ENCODE data around the gene SLC9A4. TPM values are rescaled to one million over a fixed set of nuclear protein-coding genes. Genes with fewer than 3 reads are reported as not detected.

The SLC9A4 gene
- total RNA-seq, 1 experiment from 2014 or later, result 0.07 TPM

- no peak overlapping the region for H3K9ac ChIP-seq (ENCODE audit: low read length)
- H3K9me3 ChIP-seq (ENCODE audit: control insufficient read depth in 1 of 2, insufficient read depth in 1 of 2, low read depth in 1 of 2, low read length in 2 of 2), result no peaks in the 10 kb centered on the region
- no peak for ATAC-seq
- intact Hi-C loops (cut with micrococcal nuclease), result no loop called here
- no peaks in the 10 kb centered on the region for H3K36me3 ChIP-seq (ENCODE audit: control insufficient read depth in 1 of 2, insufficient read depth in 2 of 2, low read length in 2 of 2)
- no peak overlapping the region for H2AFZ ChIP-seq (ENCODE audit: low read depth, low read length, poor library complexity, severe bottlenecking)
- no peak overlapping the region for H3K27ac ChIP-seq (ENCODE audit: low read depth, low read length)
- no peaks in the 10 kb centered on the region for H3K79me2 ChIP-seq (ENCODE audit: insufficient read depth, low read length)
- RAD21 ChIA-PET (ENCODE audit: low non-redundant PET in 1 of 2, low total read pairs in 2 of 2, uncharacterized antibody in 2 of 2, unreplicated experiment in 2 of 2), result no interaction called here
- no peak overlapping the region for H3K4me3 ChIP-seq (replicated peaks in 1 of 2; ENCODE audit: low read depth in 1 of 2, low read length in 2 of 2)
- 0 out of 2 replicates have a peak, but pooled peaks cover 3% of the 10 kb centered on the region for H3K27me3 ChIP-seq (ENCODE audit: insufficient read depth, low read length)
- no peaks in the 10 kb centered on the region for H3K9me2 ChIP-seq (ENCODE audit: insufficient read depth)
- POLR2A ChIA-PET, result no interaction called here
- no peaks in the 10 kb centered on the region for H3K4me1 ChIP-seq (ENCODE audit: control insufficient read depth in 1 of 2, insufficient read depth in 2 of 2, low read length in 2 of 2)
- no TSS peak for BruUV-seq (replicated peaks)
- CTCF ChIA-PET, result no interaction called here
- TF ChIP-seq REST (IDR thresholded peaks at IDR 0.05; ENCODE audit: low read depth) (no peak), SP1 (IDR thresholded peaks at IDR 0.05; ENCODE audit: low read depth) (no peak), CBX3 (IDR thresholded peaks at IDR 0.05; ENCODE audit: low read depth) (no peak), CTCF (IDR thresholded peaks at IDR 0.05 in 2 of 3, conservative IDR thresholded peaks at IDR 0.05 in 1 of 3; ENCODE audit: borderline replicate concordance in 1 of 3, insufficient read depth in 1 of 3, low read depth in 2 of 3, low read length in 2 of 3) (no peak), SIN3A (IDR thresholded peaks at IDR 0.05; ENCODE audit: low read depth) (no peak), MAX (IDR thresholded peaks at IDR 0.05) (no peak), POLR2A (IDR thresholded peaks at IDR 0.05; ENCODE audit: borderline replicate concordance, extremely low read depth, insufficient read depth, insufficient read length) (no peak), ZFX (IDR thresholded peaks at IDR 0.05) (no peak), POLR2AphosphoS5 (IDR thresholded peaks at IDR 0.05; ENCODE audit: low read depth, low read length) (no peak), EZH2 (IDR thresholded peaks at IDR 0.05) (no peak), ELF1 (IDR thresholded peaks at IDR 0.05; ENCODE audit: borderline replicate concordance, low read depth) (no peak), FOSL1 (IDR thresholded peaks at IDR 0.05; ENCODE audit: low read depth) (no peak), RAD21 (IDR thresholded peaks at IDR 0.05; ENCODE audit: low read depth) (no peak), EGR1 (IDR thresholded peaks at IDR 0.05; ENCODE audit: low read depth) (no peak), CEBPB (IDR thresholded peaks at IDR 0.05; ENCODE audit: low read depth) (no peak)
- H4K20me1 ChIP-seq (ENCODE audit: insufficient read depth), result no peaks in the 10 kb centered on the region
- H3K4me2 ChIP-seq (ENCODE audit: low read length), result no peak overlapping the region
- DNase-seq (ENCODE audit: low read depth, low spot score), result no peak
Observed at GRCh38 chr2:102427249-102427648, 45.8 kb upstream of the SLC9A4 start.
